PC-9 (cell line): Measurements from ENCODE around the gene MPZL1. TPM values are rescaled to one million over a fixed set of nuclear protein-coding genes. Genes with fewer than 3 reads are reported as not detected.
A peak's percentile ranks its signal among the peaks of the same experiment; 100 is the strongest.

Experiments used
- BruUV-seq: library from RNA; stranded (reverse); fragments of 400-500 nt; replicated peaks from 2 replicates; lab custom pipeline; 2021; lab: Mats Ljungman, UMichigan
- CTCF ChIA-PET: fragments of 300-600 bp; sonication (Branson Sonifier 250); formaldehyde crosslinking; loops from one replicate; lab custom pipeline; 2022; ENCODE audit warnings: antibody characterized with exemption; lab: Charles Lee
- POLR2A ChIA-PET: fragments of 300-600 bp; sonication (Branson Sonifier 250); formaldehyde crosslinking; loops from one replicate; lab custom pipeline; 2022; ENCODE audit warnings: antibody characterized with exemption; ENCODE audit not compliant: unreplicated experiment; lab: Charles Lee
- DNase-seq, 2 experiments: peaks; one replicate each; pipeline versions ENCODE4 v3.0.0 to v3.0.0-alpha.2; 2015 to 2022; ENCODE audit warnings: mixed read lengths in 1 of 2
- H2AFZ ChIP-seq: fragments of 200-600 bp; sonication (generic); 2 replicates; pipeline ENCODE4 v1.8.1; 2017; ENCODE audit warnings: antibody characterized with exemption
- H3F3A ChIP-seq: fragments of 200-600 bp; sonication (generic); 2 replicates; pipeline ENCODE4 v1.8.1; 2017; ENCODE audit warnings: antibody characterized with exemption, mild to moderate bottlenecking, low read depth; ENCODE audit not compliant: insufficient read depth
- H3K27ac ChIP-seq: fragments of 200-600 bp; sonication (generic); 2 replicates; pipeline ENCODE4 v1.6.1; 2016; ENCODE audit warnings: mixed run types
- H3K27me3 ChIP-seq: fragments of 200-600 bp; sonication (generic); 2 replicates; pipeline ENCODE4 v1.6.1; 2016; ENCODE audit warnings: low read depth, mixed run types; ENCODE audit not compliant: insufficient read depth
- H3K36me3 ChIP-seq: fragments of 200-600 bp; sonication (generic); 2 replicates; pipeline ENCODE4 v1.6.1; 2016; ENCODE audit warnings: low read depth, mixed run types
- H3K4me1 ChIP-seq: fragments of 200-600 bp; sonication (generic); replicated peaks from 2 replicates; pipeline ENCODE4 v1.6.1; 2016; ENCODE audit warnings: mixed run types; ENCODE audit not compliant: insufficient read depth
- H3K4me2 ChIP-seq: fragments of 200-600 bp; sonication (generic); 2 replicates; pipeline ENCODE4 v1.6.1; 2017; ENCODE audit warnings: mixed run types
- H3K4me3 ChIP-seq: fragments of 200-600 bp; sonication (generic); 2 replicates; pipeline ENCODE4 v1.6.1; 2016; ENCODE audit warnings: mixed run types
- H3K79me2 ChIP-seq: fragments of 200-600 bp; sonication (generic); 2 replicates; pipeline ENCODE4 v1.6.1; 2017; ENCODE audit warnings: low read depth, mixed run types
- H3K9me2 ChIP-seq: fragments of 200-600 bp; sonication (generic); 2 replicates; pipeline ENCODE4 v1.8.1; 2017; ENCODE audit warnings: mild to moderate bottlenecking; ENCODE audit not compliant: insufficient read depth
- H3K9me3 ChIP-seq: fragments of 200-600 bp; sonication (generic); 2 replicates; pipeline ENCODE4 v1.8.1; 2016; ENCODE audit warnings: low read depth; ENCODE audit not compliant: insufficient read depth
- H4K20me1 ChIP-seq: fragments of 200-600 bp; sonication (generic); 2 replicates; pipeline ENCODE4 v1.8.1; 2017; ENCODE audit not compliant: insufficient read depth
- EZH2 ChIP-seq: fragments of 200-600 bp; sonication (generic); IDR thresholded peaks from 2 replicates; pipeline ENCODE4 v1.8.0; 2017; ENCODE audit warnings: antibody characterized with exemption, low read depth
- intact Hi-C: fragments of 100-400 bp; cut with micrococcal nuclease; formaldehyde crosslinking; loops from one replicate; pipeline ENCODE4 v1.10.0; 2022; ENCODE audit not compliant: unreplicated experiment
- total RNA-seq: library from RNA; stranded (reverse); gene quantifications from 2 replicates; pipeline ENCODE4 v1.2.3, GENCODE V29; 2021
- TF ChIP-seq, protein P1 (sequence below): fragments of 200-600 bp; sonication (generic); conservative IDR thresholded peaks from 2 replicates; pipeline ENCODE4 v1.6.1; 2017; ENCODE audit warnings: mixed run types, antibody characterized with exemption, mild to moderate bottlenecking, moderate library complexity

The MPZL1 gene
- total RNA-seq, 1 experiment from 2014 or later, result 80.3 TPM

- DNase-seq, result peak; percentile 63
- BruUV-seq, result no TSS peak
- no peaks in the 10 kb centered on the region for H3K9me2 ChIP-seq
- no peaks in the 10 kb centered on the region for H3K79me2 ChIP-seq
- no peaks in the 10 kb centered on the region for H3K36me3 ChIP-seq
- POLR2A ChIA-PET, result interaction anchor here (0.6 kb wide), 1 partner anchor 102 kb away, joined by 4 read pairs; no protein-coding TSS in a partner anchor
- TF ChIP-seq, protein P1, sequence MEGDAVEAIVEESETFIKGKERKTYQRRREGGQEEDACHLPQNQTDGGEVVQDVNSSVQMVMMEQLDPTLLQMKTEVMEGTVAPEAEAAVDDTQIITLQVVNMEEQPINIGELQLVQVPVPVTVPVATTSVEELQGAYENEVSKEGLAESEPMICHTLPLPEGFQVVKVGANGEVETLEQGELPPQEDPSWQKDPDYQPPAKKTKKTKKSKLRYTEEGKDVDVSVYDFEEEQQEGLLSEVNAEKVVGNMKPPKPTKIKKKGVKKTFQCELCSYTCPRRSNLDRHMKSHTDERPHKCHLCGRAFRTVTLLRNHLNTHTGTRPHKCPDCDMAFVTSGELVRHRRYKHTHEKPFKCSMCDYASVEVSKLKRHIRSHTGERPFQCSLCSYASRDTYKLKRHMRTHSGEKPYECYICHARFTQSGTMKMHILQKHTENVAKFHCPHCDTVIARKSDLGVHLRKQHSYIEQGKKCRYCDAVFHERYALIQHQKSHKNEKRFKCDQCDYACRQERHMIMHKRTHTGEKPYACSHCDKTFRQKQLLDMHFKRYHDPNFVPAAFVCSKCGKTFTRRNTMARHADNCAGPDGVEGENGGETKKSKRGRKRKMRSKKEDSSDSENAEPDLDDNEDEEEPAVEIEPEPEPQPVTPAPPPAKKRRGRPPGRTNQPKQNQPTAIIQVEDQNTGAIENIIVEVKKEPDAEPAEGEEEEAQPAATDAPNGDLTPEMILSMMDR, result peak; percentile 95
- TF ChIP-seq EZH2, result no peak
- peaks cover 13% of the 10 kb centered on the region for H3K4me1 ChIP-seq
- no peak overlapping the region for H3K4me3 ChIP-seq
- H4K20me1 ChIP-seq, result no peaks in the 10 kb centered on the region
- H3K27me3 ChIP-seq, result no peaks in the 10 kb centered on the region
- CTCF ChIA-PET, result interaction anchor here (0.6 to 1.6 kb wide), 3 partner anchors 87 to 138 kb away, joined by 3 to 5 read pairs (median 3); no protein-coding TSS in a partner anchor
- H3K4me2 ChIP-seq, result no peak overlapping the region
- 0 out of 2 replicates have a peak, but pooled peaks cover 5% of the 10 kb centered on the region for H3F3A ChIP-seq
- no peaks in the 10 kb centered on the region for H3K9me3 ChIP-seq
- H3K27ac ChIP-seq, result no peak overlapping the region
- H2AFZ ChIP-seq, result no peak overlapping the region
- intact Hi-C loops, result loop anchor here (1.0 to 5.0 kb wide), 6 partner anchors 88 to 776 kb away; no protein-coding TSS in a partner anchor
Measured at GRCh38 chr1:167687919-167688519, 33.8 kb upstream of the MPZL1 start.

GRCh38 chr1:167689567-167689920 is 32.2 kb upstream of the MPZL1 start:
- BruUV-seq, result no TSS peak

GRCh38 chr1:167690053-167690452 is 31.7 kb upstream of the MPZL1 start:
- CTCF ChIA-PET, result no interaction called here
- no TSS peak for BruUV-seq
- no peak for DNase-seq
- intact Hi-C loops, result no loop called here
- peaks cover 15% of the 10 kb centered on the region for H3K4me1 ChIP-seq
- H3K79me2 ChIP-seq, result no peaks in the 10 kb centered on the region
- no peaks in the 10 kb centered on the region for H3K9me2 ChIP-seq
- POLR2A ChIA-PET, result no interaction called here
- 0 out of 2 replicates have a peak overlapping the region, but pooled peaks have one; percentile 2 for H3K4me2 ChIP-seq
- no peak overlapping the region for H2AFZ ChIP-seq
- no peaks in the 10 kb centered on the region for H3K9me3 ChIP-seq
- no peak overlapping the region for H3K4me3 ChIP-seq
- H3K27ac ChIP-seq, result no peak overlapping the region
- H3K27me3 ChIP-seq, result no peaks in the 10 kb centered on the region
- no peaks in the 10 kb centered on the region for H3K36me3 ChIP-seq
- H4K20me1 ChIP-seq, result no peaks in the 10 kb centered on the region
- no peak for TF ChIP-seq EZH2
- TF ChIP-seq, protein P1, result no peak
- 0 out of 2 replicates have a peak, but pooled peaks cover 5% of the 10 kb centered on the region for H3F3A ChIP-seq

More at GRCh38 chr1:167689567-167689920, 32.2 kb upstream of the MPZL1 start:
- ChIA-PET POLR2A (no interaction called here), CTCF (no interaction called here)
- intact Hi-C loops, result loop anchor here (2.0 to 5.0 kb wide), 3 partner anchors 247 to 777 kb away; no protein-coding TSS in a partner anchor
- Histone ChIP-seq H3F3A (0 out of 2 replicates have a peak, but pooled peaks cover 5% of the 10 kb centered on the region), H3K79me2 (no peaks in the 10 kb centered on the region), H3K4me2 (0 out of 2 replicates have a peak overlapping the region, but pooled peaks have one; percentile 2), H4K20me1 (no peaks in the 10 kb centered on the region), H3K36me3 (no peaks in the 10 kb centered on the region), H3K27ac (no peak overlapping the region), H3K9me3 (no peaks in the 10 kb centered on the region), H3K4me3 (no peak overlapping the region), H3K4me1 (peaks cover 13% of the 10 kb centered on the region), H2AFZ (no peak overlapping the region), H3K9me2 (no peaks in the 10 kb centered on the region), H3K27me3 (no peaks in the 10 kb centered on the region)
- no peak for DNase-seq
- TF ChIP-seq EZH2, result no peak
- TF ChIP-seq, protein P1, result no peak
